Endothelial cell of umbilical vein (primary cell): ENCODE measurements around the gene LIPG. TPM values are rescaled to one million over a fixed set of nuclear protein-coding genes. Genes with fewer than 3 reads are reported as not detected.

Experiments used
- BruUV-seq: library from RNA; stranded (reverse); fragments of 400-500 nt; replicated peaks from 2 replicates; lab custom pipeline; 2021; lab: Mats Ljungman, UMichigan
- CTCF ChIA-PET: fragments of 300-600, 350-600 bp; sonication (Branson Sonifier 250); formaldehyde crosslinking; loops from one replicate; lab custom pipeline; 2021; ENCODE audit warnings: antibody characterized with exemption, inconsistent platforms; lab: Charles Lee
- POLR2A ChIA-PET: fragments of 300-600, 350-600 bp; sonication (Branson Sonifier 250); formaldehyde crosslinking; loops from one replicate; lab custom pipeline; 2021; ENCODE audit warnings: antibody characterized with exemption, inconsistent platforms; lab: Charles Lee
- DNase-seq: peaks from one replicate; pipeline ENCODE4 v3.0.0-alpha.2; 2011; ENCODE audit warnings: low read depth, low spot score
- FAIRE-seq: peaks from 2 replicates; lab custom pipeline; 2011; peaks lifted over from hg19 to GRCh38; lab: Jason Lieb, UNC
- H2AFZ ChIP-seq: 2 replicates; pipeline ENCODE4 v1.6.0; 2012; ENCODE audit warnings: low read depth, low read length, control low read depth, inconsistent platforms
- H3K27ac ChIP-seq: 2 replicates; pipeline ENCODE4 v1.5.1; 2011; ENCODE audit warnings: low read depth, mild to moderate bottlenecking, control low read depth, low read length, moderate library complexity; ENCODE audit not compliant: insufficient read depth
- H3K27me3 ChIP-seq, 2 experiments: 2 replicates each; pipeline versions ENCODE4 v1.6.0 to v1.6.1; 2011; ENCODE audit warnings: low read length in 2 of 2, mixed read lengths in 1 of 2; ENCODE audit not compliant: control insufficient read depth in 2 of 2, insufficient read depth in 2 of 2
- H3K36me3 ChIP-seq, 2 experiments: 2 replicates in 1 of 2; 3 replicates in 1 of 2; pipeline ENCODE4 v1.5.1; 2011; ENCODE audit warnings: low read length in 2 of 2, mild to moderate bottlenecking in 1 of 2, moderate library complexity in 1 of 2; ENCODE audit not compliant: control insufficient read depth in 2 of 2, insufficient read depth in 2 of 2; ENCODE audit errors: extremely low read depth in 1 of 2
- H3K4me1 ChIP-seq: 3 replicates; pipeline ENCODE4 v1.5.1; 2011; ENCODE audit warnings: mild to moderate bottlenecking, low read length; ENCODE audit not compliant: control insufficient read depth, insufficient read depth; ENCODE audit errors: extremely low read depth
- H3K4me2 ChIP-seq: 2 replicates; pipeline ENCODE4 v1.6.1; 2011; ENCODE audit warnings: low read length, control low read depth, mixed read lengths; ENCODE audit not compliant: insufficient read depth
- H3K4me3 ChIP-seq, 3 experiments: fragments of 200-600 bp in 1 of 3; sonication (generic), shearing (Covaris generic) in 1 of 3; replicated peaks in 1 of 3; 2 replicates each; pipeline ENCODE4 v1.5.1; 2011 to 2016; ENCODE audit warnings: control low read depth in 3 of 3, low read length in 3 of 3, mild to moderate bottlenecking in 2 of 3, inconsistent platforms in 1 of 3, low read depth in 1 of 3, moderate library complexity in 1 of 3; ENCODE audit not compliant: insufficient read depth in 1 of 3
- H3K79me2 ChIP-seq: 2 replicates; pipeline ENCODE4 v1.6.0; 2012; ENCODE audit warnings: low read length, inconsistent platforms; ENCODE audit not compliant: control insufficient read depth, insufficient read depth
- H3K9ac ChIP-seq: replicated peaks from 2 replicates; pipeline ENCODE3; 2011; ENCODE audit warnings: low read length, control low read depth; ENCODE audit not compliant: insufficient read depth; ENCODE audit errors: extremely low read depth
- H3K9me1 ChIP-seq: replicated peaks from 3 replicates; pipeline ENCODE4 v1.6.0; 2011; ENCODE audit warnings: mild to moderate bottlenecking, low read length; ENCODE audit not compliant: control insufficient read depth, insufficient read depth; ENCODE audit errors: extremely low read depth
- H3K9me3 ChIP-seq: replicated peaks from 2 replicates; pipeline ENCODE4 v1.5.1; 2012; ENCODE audit warnings: low read length, inconsistent platforms; ENCODE audit not compliant: control insufficient read depth, insufficient read depth
- H4K20me1 ChIP-seq: replicated peaks from 2 replicates; pipeline ENCODE3; 2011; ENCODE audit warnings: mild to moderate bottlenecking, low read length; ENCODE audit not compliant: control insufficient read depth, insufficient read depth; ENCODE audit errors: extremely low read depth
- CTCF ChIP-seq, 2 donors: IDR thresholded peaks; 1 replicate in 1 of 2; 2 replicates in 1 of 2; pipeline ENCODE4 v1.5.1; 2011; ENCODE audit warnings: low read length in 2 of 2, mild to moderate bottlenecking in 2 of 2, moderate library complexity in 2 of 2, control low read depth in 1 of 2, inconsistent platforms in 1 of 2, low read depth in 1 of 2; ENCODE audit not compliant: insufficient read depth in 1 of 2; ENCODE audit errors: extremely low read depth in 1 of 2
- EZH2 ChIP-seq: IDR thresholded peaks from 2 replicates; pipeline ENCODE4 v1.6.1; 2012; ENCODE audit warnings: borderline replicate concordance, low read depth, mild to moderate bottlenecking, moderate library complexity, low read length, inconsistent platforms; ENCODE audit not compliant: severe bottlenecking
- FOS ChIP-seq: IDR thresholded peaks from 2 replicates; pipeline ENCODE4 v1.6.1; 2011; ENCODE audit warnings: mild to moderate bottlenecking, low read length, moderate library complexity, borderline replicate concordance; ENCODE audit not compliant: insufficient read depth
- GATA2 ChIP-seq: IDR thresholded peaks from 2 replicates; pipeline ENCODE4 v1.7.0; 2011; ENCODE audit warnings: low read depth, mild to moderate bottlenecking, moderate library complexity, mixed read lengths, low read length; ENCODE audit not compliant: insufficient read length, insufficient read depth
- JUN ChIP-seq: IDR thresholded peaks from 2 replicates; pipeline ENCODE4 v1.6.1; 2011; ENCODE audit warnings: borderline replicate concordance, low read depth; ENCODE audit not compliant: insufficient read length, insufficient read depth
- MAX ChIP-seq: IDR thresholded peaks from 2 replicates; pipeline ENCODE4 v1.6.1; 2011; ENCODE audit not compliant: insufficient read depth, insufficient read length
- MYC ChIP-seq: IDR thresholded peaks from one replicate; pipeline ENCODE4 v1.6.1; 2011; ENCODE audit warnings: mild to moderate bottlenecking, low read depth, low read length
- POLR2A ChIP-seq: IDR thresholded peaks from 2 replicates; pipeline ENCODE4 v1.6.1; 2012; ENCODE audit warnings: low read depth, mild to moderate bottlenecking, control low read depth, low read length
- POLR2AphosphoS5 ChIP-seq: IDR thresholded peaks from 2 replicates; pipeline ENCODE4 v1.6.1; 2012; ENCODE audit warnings: low read depth, mild to moderate bottlenecking, control low read depth, low read length, moderate library complexity; ENCODE audit not compliant: insufficient read depth
- dilution Hi-C: fragments of 300-500 bp; cut with MboI; formaldehyde crosslinking; loops from one replicate; pipeline ENCODE4 v1.15.0; 2019; ENCODE audit warnings: low sequenced_read_pairs; ENCODE audit not compliant: extremely low pct_ligation_motif_present
- intact Hi-C: fragments of 100-400 bp; cut with micrococcal nuclease; formaldehyde crosslinking; loops from one replicate; pipeline ENCODE4 v1.10.0; 2022
- polyA plus RNA-seq, 4 experiments: library from polyadenylated mRNA; depleted of rRNA in 3 of 4; stranded (reverse) in 3 of 4; unstranded in 1 of 4; fragments of >200 nt; gene quantifications; 2 replicates each; pipeline versions ENCODE4 v1.2.1 to v1.2.3, GENCODE V29; 2011 to 2012; ENCODE audit warnings: missing spikeins in 1 of 4
- total RNA-seq: library from RNA; stranded (reverse); gene quantifications from 2 replicates; pipeline ENCODE4 v1.2.3, GENCODE V29; 2021

Gene LIPG
- total and polyA plus RNA-seq, 2 donors (not counting 3 experiments of a cell fraction or from before 2014, with no cell fraction given) = 80.6 to 86.3 TPM

- Histone ChIP-seq H3K4me3 (no peak overlapping the region), H3K79me2 (no peaks in the 10 kb centered on the region), H2AFZ (no peak overlapping the region), H3K36me3 (peaks cover 15 to 18% of the 10 kb centered on the region in 2 experiments), H3K9me1 (no peaks in the 10 kb centered on the region), H3K27me3 (no peaks in the 10 kb centered on the region), H3K9me3 (no peaks in the 10 kb centered on the region), H3K4me1 (no peaks in the 10 kb centered on the region), H3K4me2 (no peak overlapping the region), H3K9ac (no peak overlapping the region), H4K20me1 (no peaks in the 10 kb centered on the region), H3K27ac (no peak overlapping the region)
- TF ChIP-seq POLR2A (no peak), CTCF (IDR thresholded peaks at IDR 0.05; ENCODE audit: extremely low read depth in 1 of 2, insufficient read depth in 1 of 2, low read depth in 1 of 2, low read length in 2 of 2) (no peak), JUN (no peak), MAX (no peak), MYC (no peak), POLR2AphosphoS5 (no peak), EZH2 (no peak), GATA2 (no peak), FOS (no peak)
- dilution Hi-C loops = no loop called here
- no TSS peak for BruUV-seq
- ChIA-PET CTCF (interaction anchor here (1.0 kb wide), 1 partner anchor 139 kb away, joined by 3 read pairs; no protein-coding TSS in a partner anchor), POLR2A (no interaction called here)
- no peak for DNase-seq
- intact Hi-C loops = no loop called here
- FAIRE-seq = no peak
Measured at GRCh38 chr18:49590608-49591007, 28.8 kb downstream of the LIPG start.
